Loucy (cell line): ENCODE measurements around the gene TNC.

Experiments used
- EZH2phosphoT487 ChIP-seq: fragments of 200-600 bp; IDR thresholded peaks from 2 replicates; pipeline ENCODE4 v1.6.1; 2018; ENCODE audit warnings: antibody characterized with exemption, mild to moderate bottlenecking, moderate library complexity, borderline replicate concordance
- TF ChIP-seq, protein P1 (sequence below): fragments of 200-600 bp; sonication (generic); conservative IDR thresholded peaks from 2 replicates; pipeline ENCODE4 v1.5.1; 2014; ENCODE audit warnings: mild to moderate bottlenecking, antibody characterized with exemption, low read length

GRCh38 chr9:115086461-115086860 is 31.5 kb downstream of the TNC start:
- TF ChIP-seq, protein P1, sequence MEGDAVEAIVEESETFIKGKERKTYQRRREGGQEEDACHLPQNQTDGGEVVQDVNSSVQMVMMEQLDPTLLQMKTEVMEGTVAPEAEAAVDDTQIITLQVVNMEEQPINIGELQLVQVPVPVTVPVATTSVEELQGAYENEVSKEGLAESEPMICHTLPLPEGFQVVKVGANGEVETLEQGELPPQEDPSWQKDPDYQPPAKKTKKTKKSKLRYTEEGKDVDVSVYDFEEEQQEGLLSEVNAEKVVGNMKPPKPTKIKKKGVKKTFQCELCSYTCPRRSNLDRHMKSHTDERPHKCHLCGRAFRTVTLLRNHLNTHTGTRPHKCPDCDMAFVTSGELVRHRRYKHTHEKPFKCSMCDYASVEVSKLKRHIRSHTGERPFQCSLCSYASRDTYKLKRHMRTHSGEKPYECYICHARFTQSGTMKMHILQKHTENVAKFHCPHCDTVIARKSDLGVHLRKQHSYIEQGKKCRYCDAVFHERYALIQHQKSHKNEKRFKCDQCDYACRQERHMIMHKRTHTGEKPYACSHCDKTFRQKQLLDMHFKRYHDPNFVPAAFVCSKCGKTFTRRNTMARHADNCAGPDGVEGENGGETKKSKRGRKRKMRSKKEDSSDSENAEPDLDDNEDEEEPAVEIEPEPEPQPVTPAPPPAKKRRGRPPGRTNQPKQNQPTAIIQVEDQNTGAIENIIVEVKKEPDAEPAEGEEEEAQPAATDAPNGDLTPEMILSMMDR = no peak
- no peak for TF ChIP-seq EZH2phosphoT487
